ENCODE data around the gene JMJD4.

The JMJD4 gene

DNA sequence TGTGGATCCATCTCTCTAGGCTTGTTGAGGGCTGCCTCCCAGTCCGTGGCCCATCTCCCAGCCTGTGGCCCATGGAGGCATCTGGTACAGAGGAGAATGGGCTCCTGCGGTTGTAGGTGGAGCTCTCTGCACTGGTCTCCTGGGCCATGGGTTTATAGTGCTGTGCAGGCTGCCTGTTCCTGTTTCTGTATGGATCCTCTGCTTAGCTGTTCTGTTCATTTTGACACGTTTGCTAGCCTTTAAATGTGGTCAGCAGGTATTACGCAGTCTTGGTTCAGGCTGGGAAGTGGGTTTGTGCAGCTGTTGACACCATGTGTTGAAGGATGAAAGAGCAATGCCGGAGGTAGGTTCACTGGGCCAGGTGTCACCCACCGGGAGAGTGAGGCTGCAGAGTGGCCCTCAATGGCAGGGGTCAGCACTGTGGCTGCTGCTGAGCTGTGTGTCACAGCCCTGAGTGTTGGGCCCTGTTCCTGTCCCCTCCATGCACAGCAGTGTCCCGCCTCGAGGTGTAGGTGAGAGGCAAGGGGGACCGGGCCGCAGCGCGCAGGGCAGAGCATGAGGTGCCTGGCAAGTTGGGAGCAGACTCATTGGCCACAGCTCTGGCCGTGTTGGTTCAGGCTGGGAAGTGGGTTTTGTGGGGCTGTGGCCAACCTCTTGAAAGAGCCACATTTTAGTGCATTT is 39.1 kb upstream of the JMJD4 start:
- no peak for DNase-seq (ENCODE audit: low read depth)
- TF ChIP-seq, protein P1, sequence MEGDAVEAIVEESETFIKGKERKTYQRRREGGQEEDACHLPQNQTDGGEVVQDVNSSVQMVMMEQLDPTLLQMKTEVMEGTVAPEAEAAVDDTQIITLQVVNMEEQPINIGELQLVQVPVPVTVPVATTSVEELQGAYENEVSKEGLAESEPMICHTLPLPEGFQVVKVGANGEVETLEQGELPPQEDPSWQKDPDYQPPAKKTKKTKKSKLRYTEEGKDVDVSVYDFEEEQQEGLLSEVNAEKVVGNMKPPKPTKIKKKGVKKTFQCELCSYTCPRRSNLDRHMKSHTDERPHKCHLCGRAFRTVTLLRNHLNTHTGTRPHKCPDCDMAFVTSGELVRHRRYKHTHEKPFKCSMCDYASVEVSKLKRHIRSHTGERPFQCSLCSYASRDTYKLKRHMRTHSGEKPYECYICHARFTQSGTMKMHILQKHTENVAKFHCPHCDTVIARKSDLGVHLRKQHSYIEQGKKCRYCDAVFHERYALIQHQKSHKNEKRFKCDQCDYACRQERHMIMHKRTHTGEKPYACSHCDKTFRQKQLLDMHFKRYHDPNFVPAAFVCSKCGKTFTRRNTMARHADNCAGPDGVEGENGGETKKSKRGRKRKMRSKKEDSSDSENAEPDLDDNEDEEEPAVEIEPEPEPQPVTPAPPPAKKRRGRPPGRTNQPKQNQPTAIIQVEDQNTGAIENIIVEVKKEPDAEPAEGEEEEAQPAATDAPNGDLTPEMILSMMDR (conservative IDR thresholded peaks at IDR 0.05; ENCODE audit: low read length) = no peak
- H3K4me3 ChIP-seq (ENCODE audit: low read length) = no peak overlapping the region

GRCh38 chr1:227773558-227773957 is 38.5 kb upstream of the JMJD4 start:
- no peak overlapping the region for H3K4me3 ChIP-seq (ENCODE audit: low read length)
- TF ChIP-seq, protein P1 (conservative IDR thresholded peaks at IDR 0.05; ENCODE audit: low read length) = no peak
- no peak for DNase-seq (ENCODE audit: low read depth)

DNA sequence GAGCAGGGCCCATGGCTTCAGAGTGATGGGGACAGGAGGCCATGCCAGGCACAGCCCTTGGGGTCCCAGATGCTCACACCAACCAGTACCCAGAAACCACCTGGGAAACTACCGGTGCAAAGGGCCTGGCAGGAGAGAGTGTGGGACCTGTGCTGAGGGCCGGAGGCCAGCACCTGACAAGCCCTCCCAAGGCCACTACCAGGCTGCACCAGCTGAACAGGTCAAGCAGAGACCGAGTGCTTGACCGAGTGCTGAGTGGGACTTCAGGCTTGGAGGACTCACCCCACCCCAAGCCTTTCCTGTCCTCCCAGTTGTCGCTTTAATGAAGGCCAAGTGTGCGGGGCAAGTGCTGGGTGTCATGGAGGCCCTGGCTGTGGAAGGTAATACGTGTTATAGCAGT is 36.7 kb upstream of the JMJD4 start:
- DNase-seq (ENCODE audit: low read depth) = no peak
- no peak overlapping the region for H3K4me3 ChIP-seq (ENCODE audit: low read length)
- TF ChIP-seq, protein P1 (conservative IDR thresholded peaks at IDR 0.05; ENCODE audit: low read length) = no peak

DNA sequence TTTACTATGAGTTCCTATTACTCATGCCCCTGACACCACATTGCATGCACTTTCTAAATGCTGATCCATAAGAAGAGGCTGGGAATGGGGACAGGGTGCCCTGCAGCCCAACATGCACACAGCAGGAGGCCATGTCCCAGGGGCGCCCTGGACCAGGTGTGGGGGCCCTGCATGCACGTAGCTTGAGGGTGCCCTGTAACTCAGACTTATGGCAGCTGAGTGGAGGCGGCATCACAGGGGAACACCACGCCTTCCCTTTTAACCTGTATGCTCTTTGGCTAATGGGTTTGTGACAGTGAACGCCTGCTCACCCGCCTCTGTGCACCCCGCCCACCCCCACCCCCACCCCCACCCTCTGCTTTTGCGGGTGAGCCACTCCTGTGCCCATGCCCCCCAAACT is 36.2 kb upstream of the JMJD4 start:
- TF ChIP-seq, protein P1 (conservative IDR thresholded peaks at IDR 0.05; ENCODE audit: low read length) = no peak
- no peak overlapping the region for H3K4me3 ChIP-seq (ENCODE audit: low read length)
- no peak for DNase-seq (ENCODE audit: low read depth)

GRCh38 chr1:227770812-227771211 is 35.7 kb upstream of the JMJD4 start:
- no peak overlapping the region for H3K4me3 ChIP-seq (ENCODE audit: low read length)
- TF ChIP-seq, protein P1 (conservative IDR thresholded peaks at IDR 0.05; ENCODE audit: low read length) = no peak
- DNase-seq (ENCODE audit: low read depth) = no peak

DNA sequence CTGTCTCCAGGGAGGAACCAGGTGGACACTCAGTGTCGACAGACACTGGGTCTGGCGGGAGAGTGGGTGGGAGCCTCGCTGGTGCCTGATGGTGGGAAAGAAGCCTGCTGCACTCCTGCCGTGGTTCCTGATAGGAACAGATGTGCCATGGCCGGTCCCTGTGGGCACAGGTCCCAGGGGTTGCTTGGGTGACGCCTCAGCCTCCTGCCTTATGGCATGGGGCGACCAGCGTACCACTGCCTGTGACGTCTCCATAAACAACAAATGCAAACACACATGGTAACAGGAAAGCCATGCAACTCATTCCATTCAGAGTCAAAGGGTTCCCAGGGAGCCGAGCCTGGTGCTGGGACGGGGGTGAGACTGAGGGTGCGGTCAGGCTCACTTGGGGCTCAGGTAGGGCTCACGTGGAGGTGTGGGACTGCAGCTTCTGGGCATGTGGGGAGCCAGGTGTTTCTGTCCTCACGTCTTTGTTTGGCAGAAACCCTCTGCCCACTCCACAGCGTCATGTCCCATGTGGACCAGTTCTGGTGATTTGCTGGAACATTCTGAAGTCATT is 34.9 kb upstream of the JMJD4 start:
- TF ChIP-seq, protein P1 (conservative IDR thresholded peaks at IDR 0.05; ENCODE audit: low read length) = no peak
- DNase-seq (ENCODE audit: low read depth) = no peak
- no peak overlapping the region for H3K4me3 ChIP-seq (ENCODE audit: low read length)
